DOHH2 (cell line): ENCODE data around the gene PSEN2.

Experiments
- EZH2phosphoT487 ChIP-seq: fragments of 200-600 bp; sonication (generic); IDR thresholded peaks from 2 replicates; pipeline ENCODE4 v1.6.1; 2017; ENCODE audit warnings: borderline replicate concordance, mild to moderate bottlenecking, antibody characterized with exemption, low read length, moderate library complexity, mixed read lengths
- TF ChIP-seq, protein P1 (sequence below): fragments of 200-600 bp; sonication (generic); IDR thresholded peaks from one replicate; pipeline ENCODE4 v1.5.1; 2014; ENCODE audit warnings: antibody characterized with exemption, mild to moderate bottlenecking, low read depth, low read length; ENCODE audit not compliant: poor library complexity, severe bottlenecking

DNA sequence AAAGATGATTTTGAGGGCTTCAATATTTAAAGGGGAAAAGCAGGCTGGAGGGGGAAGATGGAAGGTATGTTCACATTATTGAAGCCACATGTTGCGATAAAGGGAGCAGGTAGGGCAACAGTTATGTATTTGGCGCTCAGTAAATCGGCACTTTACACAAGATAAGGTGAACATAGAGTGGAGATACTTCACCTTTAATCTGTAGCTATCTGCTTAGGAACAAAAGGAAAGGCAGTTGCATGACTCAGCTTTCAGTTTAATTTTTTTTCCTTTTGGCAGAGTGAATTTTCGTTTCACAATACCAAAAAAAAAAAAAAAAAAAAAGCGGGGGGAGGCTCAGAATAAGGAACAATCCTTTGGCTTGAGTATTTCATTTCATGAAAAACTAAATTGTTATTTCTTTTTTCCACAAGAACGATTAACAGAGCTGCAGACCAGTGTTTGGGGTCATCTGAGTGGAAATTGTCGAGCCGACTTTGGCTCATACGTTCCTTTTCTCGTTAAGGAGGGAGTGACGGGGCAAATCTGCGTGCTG lies 68.6 kb downstream of the PSEN2 start:
- TF ChIP-seq, protein P1, sequence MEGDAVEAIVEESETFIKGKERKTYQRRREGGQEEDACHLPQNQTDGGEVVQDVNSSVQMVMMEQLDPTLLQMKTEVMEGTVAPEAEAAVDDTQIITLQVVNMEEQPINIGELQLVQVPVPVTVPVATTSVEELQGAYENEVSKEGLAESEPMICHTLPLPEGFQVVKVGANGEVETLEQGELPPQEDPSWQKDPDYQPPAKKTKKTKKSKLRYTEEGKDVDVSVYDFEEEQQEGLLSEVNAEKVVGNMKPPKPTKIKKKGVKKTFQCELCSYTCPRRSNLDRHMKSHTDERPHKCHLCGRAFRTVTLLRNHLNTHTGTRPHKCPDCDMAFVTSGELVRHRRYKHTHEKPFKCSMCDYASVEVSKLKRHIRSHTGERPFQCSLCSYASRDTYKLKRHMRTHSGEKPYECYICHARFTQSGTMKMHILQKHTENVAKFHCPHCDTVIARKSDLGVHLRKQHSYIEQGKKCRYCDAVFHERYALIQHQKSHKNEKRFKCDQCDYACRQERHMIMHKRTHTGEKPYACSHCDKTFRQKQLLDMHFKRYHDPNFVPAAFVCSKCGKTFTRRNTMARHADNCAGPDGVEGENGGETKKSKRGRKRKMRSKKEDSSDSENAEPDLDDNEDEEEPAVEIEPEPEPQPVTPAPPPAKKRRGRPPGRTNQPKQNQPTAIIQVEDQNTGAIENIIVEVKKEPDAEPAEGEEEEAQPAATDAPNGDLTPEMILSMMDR = no peak
- TF ChIP-seq EZH2phosphoT487 = no peak
